ENCODE measurements around the gene BFSP1.

BFSP1 gene

GRCh38 chr20:17449031-17449430 lies 82.1 kb downstream of the BFSP1 start:
- DNase-seq, result no peak
- TF ChIP-seq, protein P1, sequence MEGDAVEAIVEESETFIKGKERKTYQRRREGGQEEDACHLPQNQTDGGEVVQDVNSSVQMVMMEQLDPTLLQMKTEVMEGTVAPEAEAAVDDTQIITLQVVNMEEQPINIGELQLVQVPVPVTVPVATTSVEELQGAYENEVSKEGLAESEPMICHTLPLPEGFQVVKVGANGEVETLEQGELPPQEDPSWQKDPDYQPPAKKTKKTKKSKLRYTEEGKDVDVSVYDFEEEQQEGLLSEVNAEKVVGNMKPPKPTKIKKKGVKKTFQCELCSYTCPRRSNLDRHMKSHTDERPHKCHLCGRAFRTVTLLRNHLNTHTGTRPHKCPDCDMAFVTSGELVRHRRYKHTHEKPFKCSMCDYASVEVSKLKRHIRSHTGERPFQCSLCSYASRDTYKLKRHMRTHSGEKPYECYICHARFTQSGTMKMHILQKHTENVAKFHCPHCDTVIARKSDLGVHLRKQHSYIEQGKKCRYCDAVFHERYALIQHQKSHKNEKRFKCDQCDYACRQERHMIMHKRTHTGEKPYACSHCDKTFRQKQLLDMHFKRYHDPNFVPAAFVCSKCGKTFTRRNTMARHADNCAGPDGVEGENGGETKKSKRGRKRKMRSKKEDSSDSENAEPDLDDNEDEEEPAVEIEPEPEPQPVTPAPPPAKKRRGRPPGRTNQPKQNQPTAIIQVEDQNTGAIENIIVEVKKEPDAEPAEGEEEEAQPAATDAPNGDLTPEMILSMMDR (IDR thresholded peaks at IDR 0.05; ENCODE audit: low read depth, low read length), result no peak
- no peaks in the 10 kb centered on the region for H3K9me3 ChIP-seq
- no peaks in the 10 kb centered on the region for H3K4me1 ChIP-seq
- H3K4me3 ChIP-seq (ENCODE audit: low read depth, low read length), result no peak overlapping the region
- H3K27me3 ChIP-seq, result peaks cover 27% of the 10 kb centered on the region
- no peaks in the 10 kb centered on the region for H3K36me3 ChIP-seq

DNA sequence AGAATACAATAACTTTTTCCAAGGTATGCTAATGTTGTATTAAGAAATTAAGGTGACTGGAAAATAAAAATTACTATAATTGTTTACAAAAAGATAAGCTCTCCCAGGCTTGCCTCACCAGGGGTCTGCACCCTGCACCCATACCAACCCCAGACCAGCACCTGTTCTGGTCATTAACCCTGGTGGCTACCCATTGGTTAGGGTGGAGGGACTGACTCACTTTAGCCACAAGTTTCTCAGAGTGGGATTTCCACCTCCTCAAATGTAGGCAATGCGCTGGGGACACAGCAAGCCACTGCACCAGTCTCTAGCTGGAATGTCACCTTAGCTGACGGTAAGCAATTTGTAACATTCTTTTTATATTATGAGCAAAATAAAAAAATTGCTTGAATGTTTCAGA lies 83.1 kb downstream of the BFSP1 start:
- Histone ChIP-seq H3K4me1 (no peaks in the 10 kb centered on the region), H3K4me3 (ENCODE audit: low read depth, low read length) (no peak overlapping the region), H3K9me3 (no peaks in the 10 kb centered on the region), H3K36me3 (no peaks in the 10 kb centered on the region), H3K27me3 (peaks cover 29% of the 10 kb centered on the region)
- TF ChIP-seq, protein P1 (IDR thresholded peaks at IDR 0.05; ENCODE audit: low read depth, low read length), result no peak
- no peak for DNase-seq

- DNase-seq, result no peak
- peaks cover 27% of the 10 kb centered on the region for H3K27me3 ChIP-seq
- H3K36me3 ChIP-seq, result no peaks in the 10 kb centered on the region
- H3K4me1 ChIP-seq, result no peaks in the 10 kb centered on the region
- no peak overlapping the region for H3K4me3 ChIP-seq (ENCODE audit: low read depth, low read length)
- TF ChIP-seq, protein P1 (IDR thresholded peaks at IDR 0.05; ENCODE audit: low read depth, low read length), result no peak
- H3K9me3 ChIP-seq, result no peaks in the 10 kb centered on the region
Observed at GRCh38 chr20:17446171-17446570, 85.0 kb downstream of the BFSP1 start.

DNA sequence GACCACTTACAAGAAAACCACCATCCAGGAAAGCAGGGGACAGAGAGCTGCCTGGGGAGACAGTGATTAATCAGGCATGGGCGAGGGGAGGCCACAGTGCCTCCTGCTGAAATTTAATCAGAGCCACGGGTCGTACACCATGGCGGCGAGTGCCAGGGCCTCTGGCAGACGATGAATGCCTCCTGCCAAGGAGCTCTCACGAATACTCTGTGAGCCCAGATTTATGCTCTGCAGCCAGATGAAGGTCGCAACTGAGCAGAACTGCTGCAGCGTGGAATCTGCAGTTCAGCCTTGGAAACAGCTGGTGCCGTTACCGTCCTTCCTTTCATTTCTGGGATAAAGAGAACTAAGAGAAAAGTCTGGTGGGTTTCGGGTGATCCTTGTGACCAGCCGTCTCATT lies 85.6 kb downstream of the BFSP1 start:
- Histone ChIP-seq H3K9me3 (no peaks in the 10 kb centered on the region), H3K4me3 (ENCODE audit: low read depth, low read length) (no peak overlapping the region), H3K36me3 (no peaks in the 10 kb centered on the region), H3K4me1 (no peaks in the 10 kb centered on the region), H3K27me3 (peaks cover 27% of the 10 kb centered on the region)
- TF ChIP-seq, protein P1 (IDR thresholded peaks at IDR 0.05; ENCODE audit: low read depth, low read length), result no peak
- no peak for DNase-seq

DNA sequence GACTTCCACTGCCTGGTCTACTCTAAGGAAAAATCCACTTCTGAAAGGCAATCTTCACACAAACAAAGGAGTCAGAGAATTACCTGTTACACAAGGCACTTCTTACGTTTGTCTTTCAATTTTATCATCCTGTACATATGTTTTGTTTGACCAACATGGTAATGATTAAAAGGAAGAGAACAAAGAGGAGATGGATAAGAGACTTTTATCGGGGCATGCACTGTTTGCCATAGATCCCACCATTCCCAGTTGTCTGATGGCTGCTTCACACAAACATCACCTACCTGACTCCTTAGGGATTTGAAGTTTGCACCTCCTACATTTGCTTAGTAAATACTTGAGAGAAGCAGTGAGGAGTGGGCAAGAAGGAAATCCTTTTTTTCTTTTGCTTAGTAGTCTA lies 87.1 kb downstream of the BFSP1 start:
- no peak for DNase-seq
- Histone ChIP-seq H3K9me3 (no peaks in the 10 kb centered on the region), H3K4me3 (ENCODE audit: low read depth, low read length) (no peak overlapping the region), H3K4me1 (no peaks in the 10 kb centered on the region), H3K27me3 (peaks cover 32% of the 10 kb centered on the region), H3K36me3 (no peaks in the 10 kb centered on the region)
- TF ChIP-seq, protein P1 (IDR thresholded peaks at IDR 0.05; ENCODE audit: low read depth, low read length), result no peak
